Fibroblast of lung (primary cell): ENCODE results near the gene PRMT7. TPM values are rescaled to one million over a fixed set of nuclear protein-coding genes. Genes with fewer than 3 reads are reported as not detected.

ENCODE experiments used
- DNase-seq, 2 donors: peaks; one replicate each; pipeline versions ENCODE4 v3.0.0 to v3.0.0-alpha.2; 2010; ENCODE audit warnings: low read depth in 2 of 2
- H2AFZ ChIP-seq: 2 replicates; pipeline ENCODE4 v1.5.1; 2012; ENCODE audit warnings: low read length, control low read depth, inconsistent platforms
- H3K27ac ChIP-seq: 2 replicates; pipeline ENCODE4 v1.5.1; 2011; ENCODE audit warnings: low read length, control low read depth; ENCODE audit not compliant: insufficient read depth
- H3K27me3 ChIP-seq: 2 replicates; pipeline ENCODE4 v1.5.1; 2011; ENCODE audit warnings: mild to moderate bottlenecking, low read length; ENCODE audit not compliant: control insufficient read depth, insufficient read depth
- H3K36me3 ChIP-seq: 2 replicates; pipeline ENCODE4 v1.5.1; 2011; ENCODE audit warnings: low read length; ENCODE audit not compliant: control insufficient read depth, insufficient read depth
- H3K4me1 ChIP-seq: 2 replicates; pipeline ENCODE4 v1.5.1; 2011; ENCODE audit warnings: low read length; ENCODE audit not compliant: control insufficient read depth, insufficient read depth; ENCODE audit errors: extremely low read depth
- H3K4me2 ChIP-seq: 2 replicates; pipeline ENCODE4 v1.5.1; 2011; ENCODE audit warnings: low read length, control low read depth; ENCODE audit not compliant: insufficient read depth; ENCODE audit errors: extremely low read depth
- H3K4me3 ChIP-seq, 4 experiments: fragments of 200-600 bp in 1 of 4; sonication (generic) in 1 of 4; replicated peaks in 1 of 4; 2 replicates each; pipeline ENCODE4 v1.5.1; 2011 to 2016; ENCODE audit warnings: low read length in 4 of 4, low read depth in 3 of 4, mild to moderate bottlenecking in 3 of 4, control low read depth in 2 of 4, inconsistent platforms in 1 of 4, mixed read lengths in 1 of 4; ENCODE audit not compliant: insufficient read depth in 1 of 4; ENCODE audit errors: control extremely low read depth in 1 of 4
- H3K79me2 ChIP-seq: 2 replicates; pipeline ENCODE4 v1.5.1; 2012; ENCODE audit warnings: mild to moderate bottlenecking, low read length, inconsistent platforms; ENCODE audit not compliant: control insufficient read depth, insufficient read depth
- H3K9ac ChIP-seq: 2 replicates; pipeline ENCODE4 v1.5.1; 2011; ENCODE audit warnings: mild to moderate bottlenecking, low read length, control low read depth; ENCODE audit not compliant: insufficient read depth
- H3K9me3 ChIP-seq: 2 replicates; pipeline ENCODE4 v1.5.1; 2012; ENCODE audit warnings: low read depth, low read length; ENCODE audit not compliant: control insufficient read depth, insufficient read depth
- H4K20me1 ChIP-seq: 2 replicates; pipeline ENCODE4 v1.5.1; 2011; ENCODE audit warnings: low read length; ENCODE audit not compliant: control insufficient read depth, insufficient read depth; ENCODE audit errors: extremely low read depth
- CTCF ChIP-seq, 2 donors: IDR thresholded peaks in 1 of 2; conservative IDR thresholded peaks in 1 of 2; 1 replicate in 1 of 2; 2 replicates in 1 of 2; pipeline ENCODE4 v1.5.1; 2011 to 2012; ENCODE audit warnings: low read length in 2 of 2, control low read depth in 1 of 2, inconsistent platforms in 1 of 2, low read depth in 1 of 2, mild to moderate bottlenecking in 1 of 2
- EZH2 ChIP-seq: IDR thresholded peaks from 2 replicates; pipeline ENCODE4 v1.5.1; 2012; ENCODE audit warnings: low read length, control low read depth, mild to moderate bottlenecking; ENCODE audit errors: missing control alignments
- polyA plus RNA-seq, 2 donors: library from polyadenylated mRNA; depleted of rRNA in 1 of 2; stranded (reverse) in 1 of 2; unstranded in 1 of 2; fragments of >200 nt; gene quantifications; 2 replicates each; pipeline ENCODE4 v1.2.1, GENCODE V29; 2011 to 2012; ENCODE audit warnings: missing spikeins in 1 of 2
- total RNA-seq: library from RNA; depleted of rRNA; stranded (reverse); fragments of >200 nt; gene quantifications from 2 replicates; pipeline ENCODE4 v1.2.1, GENCODE V29; 2014

PRMT7 gene
- total and polyA plus RNA-seq, 2 donors (not counting 1 experiment from before 2014, with no cell fraction given) = 24.0 to 39.3 TPM

- H3K79me2 ChIP-seq = peaks cover 36% of the 10 kb centered on the region
- no peak for TF ChIP-seq EZH2
- TF ChIP-seq CTCF (conservative IDR thresholded peaks at IDR 0.05 in 1 of 2, IDR thresholded peaks at IDR 0.05 in 1 of 2; ENCODE audit: low read depth in 1 of 2, low read length in 2 of 2) = peak in 1 of 2 donors; percentile 45
- H3K9ac ChIP-seq = peak within 1 kb of the TSS; percentile 95
- H3K36me3 ChIP-seq = peaks cover 7% of the 10 kb centered on the region
- H3K4me1 ChIP-seq = peaks cover 5% of the 10 kb centered on the region
- H3K27me3 ChIP-seq = no peaks in the 10 kb centered on the region
- H3K27ac ChIP-seq = peak within 1 kb of the TSS; percentile 98
- H3K9me3 ChIP-seq = no peaks in the 10 kb centered on the region
- peak within 1 kb of the TSS; percentile 85 for H2AFZ ChIP-seq
- H4K20me1 ChIP-seq = no peaks in the 10 kb centered on the region
- H3K4me3 ChIP-seq = peak within 1 kb of the TSS; percentile 79 to 99 (median 94)
- peak within 1 kb of the TSS; percentile 99 for H3K4me2 ChIP-seq
- DNase-seq = peak; percentile 64 to 68
These were observed 46.4 kb upstream of the PRMT7 start, which contains the start of gene SLC7A6 for GRCh38 chr16:68264128-68265077. SLC7A6 (plus strand) TSS chr16:68264526; CDS start chr16:68274727, 10,201 bp downstream.

- Histone ChIP-seq H4K20me1 (no peaks in the 10 kb centered on the region), H3K27me3 (no peaks in the 10 kb centered on the region), H3K36me3 (peaks cover 1% of the 10 kb centered on the region), H3K27ac (peak overlapping the region; percentile 98), H3K4me2 (peak overlapping the region; percentile 99), H3K9me3 (no peaks in the 10 kb centered on the region), H3K4me1 (peaks cover 5% of the 10 kb centered on the region), H3K9ac (peak overlapping the region; percentile 95), H3K79me2 (peaks cover 45% of the 10 kb centered on the region), H3K4me3 (peak overlapping the region; percentile 79 to 99 (median 94)), H2AFZ (peak overlapping the region; percentile 85)
- TF ChIP-seq EZH2 = no peak
- no peak for TF ChIP-seq CTCF (conservative IDR thresholded peaks at IDR 0.05 in 1 of 2, IDR thresholded peaks at IDR 0.05 in 1 of 2; ENCODE audit: low read depth in 1 of 2, low read length in 2 of 2)
- peak; percentile 46 to 79 for DNase-seq
These were observed 45.5 kb upstream of the PRMT7 start for GRCh38 chr16:68265078-68265920.
